ENCODE results near the gene ZNF862. TPM values are rescaled to one million over a fixed set of nuclear protein-coding genes. Genes with fewer than 3 reads are reported as not detected.

Gene ZNF862
- total RNA-seq, 2 donors from 2014 or later, result 8.3 to 15.6 TPM

DNA sequence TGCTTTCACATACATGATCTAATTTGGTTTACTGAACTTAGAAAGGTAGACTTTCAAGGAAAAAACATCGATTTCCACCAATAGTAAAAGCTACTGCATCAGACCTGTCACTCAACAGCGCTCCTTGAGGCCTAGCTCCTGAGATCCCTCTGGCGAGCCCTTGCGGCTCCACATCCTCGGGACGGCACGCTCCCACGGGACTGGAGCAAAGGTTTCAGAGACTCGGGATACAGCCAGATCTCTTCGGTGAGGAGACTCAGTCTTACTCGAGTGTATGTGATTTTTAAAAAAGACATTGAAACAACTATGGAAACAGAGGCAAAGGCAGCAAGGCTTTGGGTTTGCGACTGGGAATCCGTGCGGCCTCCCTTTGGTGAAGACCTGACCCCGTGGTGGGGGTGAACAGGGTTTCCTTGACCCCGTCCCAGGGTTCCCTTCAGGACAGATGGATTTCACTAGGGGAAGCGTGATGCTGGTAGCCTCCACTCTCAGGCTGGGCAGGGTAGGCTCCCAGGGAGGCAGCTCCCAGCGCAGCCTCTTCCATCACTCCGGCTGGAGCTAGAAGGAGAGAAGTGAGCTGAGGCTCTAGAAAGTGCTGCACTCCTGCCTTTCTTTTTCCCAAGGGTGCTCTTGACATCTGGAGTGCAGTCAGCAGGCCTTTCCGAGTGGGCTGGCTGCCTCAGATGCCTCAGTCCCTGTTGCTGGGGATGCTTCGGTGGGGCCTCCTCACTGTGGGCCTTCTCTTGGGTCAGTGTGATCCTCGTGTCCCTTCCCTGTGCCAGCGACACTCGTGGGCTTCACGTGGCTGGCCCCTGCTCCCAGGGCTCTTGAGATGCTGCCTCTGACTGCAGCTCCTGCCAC lies 29.8 kb downstream of the ZNF862 start:
- peaks cover 17% of the 10 kb centered on the region for H3K4me1 Mint-ChIP-seq
- Histone ChIP-seq H3K9me3 (ENCODE audit: control insufficient read depth, low read length) (no peaks in the 10 kb centered on the region), H3K4me3 (ENCODE audit: low read length) (no peak overlapping the region), H3K9ac (ENCODE audit: extremely low read depth, low read length, poor library complexity, severe bottlenecking) (no peak overlapping the region), H3K36me3 (ENCODE audit: control insufficient read depth, insufficient read depth, low read length) (no peaks in the 10 kb centered on the region), H3K27ac (ENCODE audit: low read depth, low read length) (no peak overlapping the region), H3K27me3 (ENCODE audit: control insufficient read depth, insufficient read depth, low read length, poor library complexity, severe bottlenecking) (no peaks in the 10 kb centered on the region), H3K4me1 (ENCODE audit: control insufficient read depth, insufficient read depth, low read length) (peaks cover 8% of the 10 kb centered on the region)
- TF ChIP-seq, protein P1, sequence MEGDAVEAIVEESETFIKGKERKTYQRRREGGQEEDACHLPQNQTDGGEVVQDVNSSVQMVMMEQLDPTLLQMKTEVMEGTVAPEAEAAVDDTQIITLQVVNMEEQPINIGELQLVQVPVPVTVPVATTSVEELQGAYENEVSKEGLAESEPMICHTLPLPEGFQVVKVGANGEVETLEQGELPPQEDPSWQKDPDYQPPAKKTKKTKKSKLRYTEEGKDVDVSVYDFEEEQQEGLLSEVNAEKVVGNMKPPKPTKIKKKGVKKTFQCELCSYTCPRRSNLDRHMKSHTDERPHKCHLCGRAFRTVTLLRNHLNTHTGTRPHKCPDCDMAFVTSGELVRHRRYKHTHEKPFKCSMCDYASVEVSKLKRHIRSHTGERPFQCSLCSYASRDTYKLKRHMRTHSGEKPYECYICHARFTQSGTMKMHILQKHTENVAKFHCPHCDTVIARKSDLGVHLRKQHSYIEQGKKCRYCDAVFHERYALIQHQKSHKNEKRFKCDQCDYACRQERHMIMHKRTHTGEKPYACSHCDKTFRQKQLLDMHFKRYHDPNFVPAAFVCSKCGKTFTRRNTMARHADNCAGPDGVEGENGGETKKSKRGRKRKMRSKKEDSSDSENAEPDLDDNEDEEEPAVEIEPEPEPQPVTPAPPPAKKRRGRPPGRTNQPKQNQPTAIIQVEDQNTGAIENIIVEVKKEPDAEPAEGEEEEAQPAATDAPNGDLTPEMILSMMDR (conservative IDR thresholded peaks at IDR 0.05), result no peak
- no peak overlapping the region for H3K4me3 Mint-ChIP-seq
- H3K9me3 Mint-ChIP-seq, result no peaks in the 10 kb centered on the region
- no peaks in the 10 kb centered on the region for H3K36me3 Mint-ChIP-seq (ENCODE audit: low read depth)
- H3K27ac Mint-ChIP-seq, result no peak overlapping the region
- DNase-seq, result peak; percentile 54
- peaks cover 7% of the 10 kb centered on the region for H3K27me3 Mint-ChIP-seq (ENCODE audit: insufficient read depth)
- 90 to 93% methylated on average over 25 of the region's 25 CpGs for WGBS, 2 experiments (ENCODE audit: insufficient coverage in 1 of 2, insufficient read length in 1 of 2)

DNA sequence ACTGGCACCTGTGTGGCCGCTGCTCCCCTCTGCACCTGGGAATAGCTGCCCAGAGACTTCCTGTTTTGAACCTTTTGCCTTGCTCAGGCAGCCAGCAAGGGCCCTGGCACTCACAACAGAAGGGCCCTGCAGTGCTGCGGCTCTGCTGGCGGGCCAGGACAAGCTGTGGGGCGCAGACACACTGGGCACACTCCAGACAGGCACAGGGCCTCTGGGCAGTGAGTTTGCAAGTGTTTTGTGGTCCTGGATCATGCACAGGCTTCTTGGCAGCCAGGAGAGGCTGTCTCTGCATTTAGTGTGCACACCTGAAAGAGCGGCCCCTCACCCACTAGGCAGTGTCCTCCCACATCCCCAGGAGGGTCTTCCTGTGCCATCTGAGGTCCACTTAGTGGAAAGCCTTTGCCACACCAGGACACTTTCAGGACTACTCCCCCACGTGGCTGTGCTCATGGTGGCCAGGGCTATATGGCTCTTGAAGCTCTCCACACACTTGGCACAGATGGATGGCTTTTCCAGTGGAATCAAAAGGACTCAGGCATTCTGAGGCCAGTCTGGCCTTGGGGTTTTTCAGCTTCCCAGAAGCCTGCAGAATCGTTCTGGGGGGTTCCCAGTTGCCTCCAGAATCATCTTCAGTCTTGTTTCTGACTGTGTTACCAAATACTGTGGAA lies 30.6 kb downstream of the ZNF862 start:
- Histone ChIP-seq H3K4me1 (ENCODE audit: control insufficient read depth, insufficient read depth, low read length) (peaks cover 8% of the 10 kb centered on the region), H3K36me3 (ENCODE audit: control insufficient read depth, insufficient read depth, low read length) (no peaks in the 10 kb centered on the region), H3K27me3 (ENCODE audit: control insufficient read depth, insufficient read depth, low read length, poor library complexity, severe bottlenecking) (no peaks in the 10 kb centered on the region), H3K9me3 (ENCODE audit: control insufficient read depth, low read length) (no peaks in the 10 kb centered on the region), H3K9ac (ENCODE audit: extremely low read depth, low read length, poor library complexity, severe bottlenecking) (no peak overlapping the region), H3K27ac (ENCODE audit: low read depth, low read length) (no peak overlapping the region), H3K4me3 (ENCODE audit: low read length) (no peak overlapping the region)
- Mint-ChIP-seq H3K4me1 (peaks cover 17% of the 10 kb centered on the region), H3K4me3 (no peak overlapping the region), H3K27ac (no peak overlapping the region), H3K27me3 (ENCODE audit: insufficient read depth) (peaks cover 7% of the 10 kb centered on the region), H3K36me3 (ENCODE audit: low read depth) (no peaks in the 10 kb centered on the region), H3K9me3 (no peaks in the 10 kb centered on the region)
- WGBS, 2 experiments (ENCODE audit: insufficient coverage in 1 of 2, insufficient read length in 1 of 2), result 79 to 83% methylated on average over 5 to 7 of the region's 7 CpGs
- TF ChIP-seq, protein P1 (conservative IDR thresholded peaks at IDR 0.05), result no peak
- DNase-seq, result peak; percentile 36

DNA sequence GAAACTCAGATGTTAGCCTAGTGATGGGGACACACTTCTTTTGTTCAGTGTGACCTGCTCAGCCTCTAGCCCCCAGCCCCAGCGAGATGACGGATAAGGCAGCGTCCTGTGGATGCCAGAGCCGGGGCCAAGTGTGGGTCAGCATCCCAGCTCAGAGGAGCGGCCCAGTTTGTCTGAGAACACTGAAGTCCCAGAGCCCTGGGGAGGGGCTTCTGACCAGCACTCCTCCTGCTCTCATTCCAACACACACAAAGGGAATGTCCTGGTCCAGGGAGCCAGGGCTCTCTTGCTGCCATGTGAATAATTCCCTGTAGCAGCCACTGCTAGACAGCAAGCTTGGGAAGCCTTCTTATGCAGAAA lies 31.1 kb downstream of the ZNF862 start:
- no peak overlapping the region for H3K4me3 Mint-ChIP-seq
- peaks cover 8% of the 10 kb centered on the region for H3K4me1 ChIP-seq (ENCODE audit: control insufficient read depth, insufficient read depth, low read length)
- H3K27me3 Mint-ChIP-seq (ENCODE audit: insufficient read depth), result peaks cover 10% of the 10 kb centered on the region
- H3K9me3 Mint-ChIP-seq, result no peaks in the 10 kb centered on the region
- H3K4me3 ChIP-seq (ENCODE audit: low read length), result no peak overlapping the region
- peaks cover 17% of the 10 kb centered on the region for H3K4me1 Mint-ChIP-seq
- no peaks in the 10 kb centered on the region for H3K9me3 ChIP-seq (ENCODE audit: control insufficient read depth, low read length)
- TF ChIP-seq, protein P1 (conservative IDR thresholded peaks at IDR 0.05), result no peak
- no peaks in the 10 kb centered on the region for H3K36me3 ChIP-seq (ENCODE audit: control insufficient read depth, insufficient read depth, low read length)
- H3K27me3 ChIP-seq (ENCODE audit: control insufficient read depth, insufficient read depth, low read length, poor library complexity, severe bottlenecking), result peaks cover 2% of the 10 kb centered on the region
- no peaks in the 10 kb centered on the region for H3K36me3 Mint-ChIP-seq (ENCODE audit: low read depth)
- H3K27ac ChIP-seq (ENCODE audit: low read depth, low read length), result no peak overlapping the region
- H3K27ac Mint-ChIP-seq, result no peak overlapping the region
- peak; percentile 22 for DNase-seq
- 94% methylated on average over 5 of the region's 5 CpGs; no CpG with 5 or more reads in 1 of the 2 experiments for WGBS, 2 experiments (ENCODE audit: insufficient coverage in 1 of 2, insufficient read length in 1 of 2)
- H3K9ac ChIP-seq (ENCODE audit: extremely low read depth, low read length, poor library complexity, severe bottlenecking), result no peak overlapping the region

Measured in endodermal cell (in vitro differentiated cells).